ENCODE measurements around the gene RNFT2.

RNFT2 gene

DNA sequence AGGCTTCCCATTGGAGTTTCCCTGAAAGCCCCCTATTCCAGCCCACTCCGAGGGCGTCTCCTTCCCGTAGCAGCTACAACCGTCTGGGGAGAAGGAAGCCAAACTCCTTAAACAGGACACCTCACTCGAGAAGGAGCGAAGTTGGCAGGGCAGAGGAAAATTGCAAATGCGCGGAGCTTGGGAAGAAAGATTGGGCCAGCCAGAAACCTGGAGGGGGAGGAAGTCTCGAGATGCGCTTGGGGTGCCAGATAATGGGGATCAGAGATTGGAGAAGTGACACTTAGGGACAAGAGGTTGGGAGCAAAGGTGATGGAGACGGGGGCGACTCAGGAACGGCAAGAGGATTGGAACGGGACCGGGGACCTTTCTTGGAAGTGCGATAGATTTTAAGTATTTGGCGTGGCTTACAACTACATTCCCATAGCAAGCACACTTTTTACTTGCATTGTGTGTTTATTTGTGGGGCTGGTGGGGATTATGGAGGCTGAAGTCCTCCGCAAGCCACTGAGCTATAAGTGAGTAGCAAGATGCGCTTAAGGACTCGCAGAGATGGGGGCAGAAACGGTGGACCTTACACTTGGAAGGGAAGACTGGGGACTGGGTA lies 142.2 kb downstream of the RNFT2 start:
- DNase-seq = no peak

DNA sequence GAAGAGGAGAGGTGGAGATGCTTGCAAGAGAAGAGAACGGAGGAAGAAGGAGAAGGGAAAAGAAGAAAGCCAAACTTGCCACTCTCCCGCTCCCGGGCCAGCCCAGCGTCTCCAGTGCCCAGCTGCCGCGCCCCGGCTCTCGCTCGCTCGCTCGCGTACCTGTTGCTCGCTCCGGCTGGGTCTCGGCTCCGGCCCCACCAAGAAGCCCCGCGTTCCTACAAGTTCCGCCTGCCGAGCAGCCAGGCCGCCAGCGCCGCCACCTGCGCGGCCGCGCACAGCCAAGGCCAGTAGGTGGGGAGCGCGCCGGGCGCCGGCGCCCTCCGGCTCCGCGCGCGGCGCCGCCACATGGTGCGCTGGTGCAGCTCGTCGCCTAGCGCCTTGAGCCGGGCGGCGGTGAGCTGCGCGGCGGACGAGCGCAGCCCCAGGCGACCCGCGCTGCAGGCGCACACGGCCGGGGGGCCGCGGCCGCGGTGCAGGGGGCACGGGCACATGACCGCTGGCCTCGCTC lies 142.8 kb downstream of the RNFT2 start:
- no peak for DNase-seq

DNA sequence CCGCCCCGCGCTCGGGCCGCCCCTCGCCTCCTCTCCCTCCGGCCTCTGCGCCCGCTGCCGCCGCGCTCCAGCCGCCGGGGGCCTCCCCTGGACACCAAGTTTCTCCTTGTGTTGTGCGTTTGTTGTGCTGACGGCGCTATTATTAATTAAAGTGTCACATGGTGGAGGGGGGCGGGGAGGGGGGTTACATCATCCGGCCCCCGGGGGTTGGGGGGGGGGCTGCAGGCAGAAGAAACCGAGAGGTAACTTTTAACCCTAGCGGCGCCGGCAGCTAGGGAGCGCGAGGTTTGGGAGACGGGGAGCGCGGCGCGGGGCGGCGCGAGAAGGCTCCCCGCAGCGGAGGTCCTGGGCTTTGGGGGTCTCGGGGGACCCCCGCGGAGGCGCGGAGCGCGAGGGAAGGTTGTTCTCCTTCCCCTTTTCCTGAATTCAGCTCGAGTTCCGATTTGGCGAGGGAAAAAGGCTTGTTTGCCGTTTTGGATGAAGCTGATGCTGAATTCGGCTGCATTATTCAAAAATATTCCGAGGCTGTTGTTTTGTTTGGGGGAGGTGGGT lies 143.3 kb downstream of the RNFT2 start, which contains the start of gene HRK:
Gene HRK, minus strand, starts transcription at position 117 of the 552 bp plus-strand sequence. CDS start 134 bp downstream, outside the sequence.
- no peak for DNase-seq

DNA sequence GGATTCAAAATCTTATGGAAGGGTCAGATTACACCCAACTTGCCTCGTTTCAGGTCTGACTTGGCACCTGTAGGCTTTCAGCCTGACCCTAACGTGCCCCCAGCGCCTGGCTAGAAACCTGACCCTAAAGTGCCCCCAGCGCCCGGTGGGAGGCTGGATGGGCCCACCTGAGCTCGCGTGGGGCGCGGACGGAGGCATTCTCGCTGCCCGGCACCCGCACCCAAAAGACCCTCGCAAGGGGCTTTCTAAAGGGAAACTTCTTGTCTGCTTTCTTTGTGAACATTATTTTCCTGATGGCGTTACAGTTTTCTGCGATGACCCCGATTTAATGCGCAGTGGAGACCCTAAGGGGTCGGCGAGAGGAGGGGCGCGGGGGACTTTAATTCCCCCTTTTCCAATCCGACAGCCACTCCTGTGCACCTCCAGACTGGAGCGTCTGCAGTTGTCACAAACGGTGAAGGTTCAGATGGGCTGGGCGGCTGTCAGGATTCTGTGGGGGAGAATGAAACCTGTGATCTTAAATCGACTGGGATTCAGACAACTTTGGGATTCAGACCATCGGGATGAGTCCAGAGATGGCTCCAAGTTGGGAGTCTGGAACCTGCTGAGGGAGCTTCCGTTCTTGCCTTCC lies 143.9 kb downstream of the RNFT2 start:
- no peak for DNase-seq

DNA sequence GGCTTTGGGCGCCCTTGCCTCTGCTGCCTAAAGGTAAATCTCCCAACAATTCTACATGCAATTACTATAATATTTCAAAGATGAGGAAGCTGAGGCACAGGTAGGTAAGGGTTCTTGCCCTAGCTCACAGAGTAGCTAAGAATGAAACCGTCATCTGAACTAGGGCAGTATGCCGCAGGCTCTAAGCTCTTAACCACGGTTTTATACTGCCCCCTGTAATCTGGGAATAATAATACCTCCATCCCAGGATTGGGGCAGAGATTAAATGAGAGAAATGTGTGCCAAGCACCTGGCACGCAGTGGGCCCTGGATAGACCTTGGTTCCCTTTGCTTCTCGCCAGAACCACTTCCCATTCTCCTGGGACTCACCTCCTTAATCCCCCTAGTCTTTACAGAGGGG lies 144.6 kb downstream of the RNFT2 start:
- no peak for DNase-seq

DNA sequence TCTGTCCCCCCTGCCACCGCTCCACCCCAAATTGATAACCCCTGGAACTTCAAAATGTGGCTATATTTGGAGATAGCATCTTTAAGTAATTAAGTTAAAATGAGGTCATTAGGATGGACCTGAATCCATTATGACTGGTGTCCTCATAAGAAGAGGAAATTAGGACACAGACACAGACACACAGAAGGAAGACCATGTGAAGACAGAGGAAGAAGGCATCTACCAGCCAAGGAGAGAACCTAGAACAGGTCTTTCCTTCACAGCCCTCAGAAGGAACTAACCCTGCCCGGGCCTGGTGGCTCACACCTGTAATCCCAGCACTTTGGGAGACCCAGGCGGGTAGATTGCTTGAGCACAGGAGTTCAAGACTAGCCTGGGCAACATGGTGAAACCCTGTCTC lies 146.8 kb downstream of the RNFT2 start:
- no peak for DNase-seq

DNA sequence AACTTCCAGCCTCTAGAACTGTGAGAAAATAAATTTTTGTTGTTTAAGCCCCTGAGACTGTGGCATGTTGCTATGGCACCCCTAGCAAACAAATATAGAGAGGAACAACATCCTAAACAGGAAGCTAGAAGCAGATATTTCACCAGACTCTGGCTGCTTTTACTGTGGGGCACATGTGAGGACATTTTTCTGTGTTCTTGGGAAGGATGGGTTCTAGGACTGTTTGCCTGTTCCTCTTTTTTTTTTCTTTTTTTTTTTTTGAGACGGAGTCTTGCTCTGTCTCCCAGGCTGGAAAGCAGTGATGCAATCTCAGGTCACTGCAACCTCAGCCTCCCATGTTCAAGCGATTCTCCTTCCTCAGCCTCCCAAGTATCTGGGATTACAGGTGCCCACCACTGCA lies 147.4 kb downstream of the RNFT2 start:
- no peak for DNase-seq

DNA sequence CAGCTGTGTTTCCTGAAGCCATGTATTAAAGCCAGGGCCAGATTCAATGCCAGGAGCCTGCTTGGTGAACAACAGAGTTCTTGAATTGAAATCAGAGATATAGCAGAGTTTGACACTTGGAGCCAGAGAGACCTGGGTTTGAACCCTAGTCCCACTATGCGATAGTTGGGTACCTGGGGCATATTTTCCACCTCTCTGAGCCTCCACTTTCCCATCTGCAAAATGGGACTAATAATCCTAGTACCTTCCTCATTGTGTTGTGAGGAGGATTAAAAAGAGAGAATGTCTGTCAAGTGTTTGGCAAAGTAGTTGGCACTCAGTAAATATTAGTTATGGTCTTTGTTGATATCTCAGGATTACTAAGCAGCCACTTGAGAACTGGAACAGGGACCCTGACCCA lies 149.1 kb downstream of the RNFT2 start:
- no peak for DNase-seq

DNA sequence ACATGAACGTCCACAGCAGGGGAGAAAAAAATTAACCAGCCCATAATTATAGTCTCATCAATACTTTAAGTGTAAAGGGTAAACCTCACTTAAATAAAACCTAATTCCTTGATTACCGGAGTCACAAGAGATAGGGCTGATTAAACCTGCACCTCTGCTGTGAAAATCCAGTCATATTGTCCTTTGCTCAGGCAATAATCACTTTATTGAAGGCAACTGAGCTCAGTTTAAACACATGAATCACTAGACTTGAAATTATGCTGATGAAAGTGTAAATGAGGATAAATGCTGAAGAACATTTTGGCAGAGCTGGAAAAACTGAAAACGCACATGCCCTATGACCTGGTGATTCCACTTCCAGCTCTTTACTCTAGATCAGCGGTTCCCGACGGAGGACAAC lies 149.8 kb downstream of the RNFT2 start:
- DNase-seq = no peak

DNA sequence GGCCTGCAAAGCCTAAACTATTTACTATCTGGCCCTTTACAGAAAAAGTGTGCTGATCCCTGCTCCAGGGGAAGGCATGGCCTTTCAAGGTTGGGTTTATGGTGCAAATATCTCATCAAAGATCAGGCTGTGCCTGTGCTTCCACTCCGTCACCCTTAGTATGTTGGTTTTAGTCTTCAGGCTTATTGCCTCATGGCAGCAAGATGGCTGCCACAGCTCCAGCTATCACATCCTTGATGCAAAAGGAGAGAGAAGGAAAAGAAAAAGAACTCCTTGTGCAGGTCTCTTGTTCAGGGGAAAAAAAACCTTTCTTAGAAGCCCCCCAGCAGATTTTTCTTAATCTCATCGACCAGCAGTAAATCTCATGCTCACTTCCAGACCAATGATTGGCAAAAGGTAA lies 152.2 kb downstream of the RNFT2 start:
- no peak for DNase-seq

DNA sequence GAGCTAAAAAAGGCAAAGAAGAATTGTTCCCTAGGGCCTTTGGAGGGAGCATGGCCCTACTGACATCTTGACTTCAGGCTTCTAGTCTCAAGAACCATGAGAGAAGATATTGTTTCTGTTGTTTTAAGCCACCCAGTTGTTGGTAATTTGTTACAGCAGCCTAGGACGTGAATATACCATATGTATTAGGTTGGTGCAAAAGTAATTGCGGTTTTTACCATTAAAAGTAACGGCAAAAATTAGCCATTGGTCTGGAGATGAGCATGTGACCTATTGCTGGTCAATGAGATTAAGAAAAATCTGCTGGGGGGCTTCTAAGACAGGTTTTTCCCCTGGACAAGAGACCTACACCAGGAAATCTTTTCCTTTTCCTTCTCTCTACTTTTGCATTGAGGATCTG lies 152.9 kb downstream of the RNFT2 start:
- no peak for DNase-seq

DNA sequence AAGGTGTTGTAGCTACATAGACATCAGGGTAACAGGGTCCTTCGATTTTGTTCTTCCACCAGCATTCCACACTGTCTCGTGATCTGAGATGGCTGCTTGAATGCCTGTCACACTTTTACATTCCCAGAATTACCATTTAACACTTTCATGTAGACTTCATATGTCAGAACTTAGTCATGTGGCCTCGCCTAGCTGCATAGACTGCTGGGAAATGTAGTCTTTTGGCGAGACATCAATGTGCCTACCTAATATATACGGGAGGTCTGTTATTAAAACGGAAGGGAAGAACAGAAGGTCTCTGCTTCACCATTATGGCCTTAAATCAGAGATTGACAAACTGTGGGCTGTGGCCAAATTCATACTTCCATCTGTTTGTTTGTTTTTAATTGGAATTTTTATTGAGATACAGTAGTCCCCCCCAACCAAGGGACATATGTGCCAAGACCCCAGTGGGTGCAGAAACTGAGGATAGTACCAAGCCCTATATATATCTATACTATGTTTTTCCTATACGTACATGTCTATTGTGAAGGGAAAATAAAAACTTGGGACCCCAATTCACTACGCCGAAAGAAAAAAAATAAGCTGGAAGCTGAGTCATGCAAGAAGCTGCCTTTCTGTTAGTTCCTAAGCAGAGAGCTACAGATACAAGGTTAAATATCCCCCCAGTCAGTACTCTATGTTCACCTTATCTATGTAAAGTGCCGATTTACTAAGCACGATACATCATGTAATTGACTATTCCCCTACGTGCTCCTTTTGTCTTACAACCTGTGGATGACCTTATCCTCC lies 154.4 kb downstream of the RNFT2 start:
- DNase-seq = no peak

DNA sequence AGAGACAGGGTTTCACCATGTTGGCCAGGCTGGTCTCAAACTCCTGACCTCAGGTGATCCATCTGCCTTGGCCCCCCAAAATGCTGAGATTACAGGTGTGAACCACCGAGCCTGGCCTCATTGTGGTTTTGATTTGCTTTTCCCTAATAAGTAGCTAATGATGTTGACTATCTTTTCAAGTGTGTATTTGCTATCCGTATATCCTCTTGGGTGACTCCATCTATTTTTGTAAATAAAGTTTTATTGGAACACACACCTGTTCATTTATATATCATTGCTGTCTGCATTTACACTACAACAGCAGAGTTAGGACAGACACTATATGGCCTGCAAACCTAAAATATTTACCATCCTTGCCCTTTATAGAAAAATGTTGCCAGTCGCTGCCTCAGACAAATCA lies 156.8 kb downstream of the RNFT2 start:
- DNase-seq = no peak

DNA sequence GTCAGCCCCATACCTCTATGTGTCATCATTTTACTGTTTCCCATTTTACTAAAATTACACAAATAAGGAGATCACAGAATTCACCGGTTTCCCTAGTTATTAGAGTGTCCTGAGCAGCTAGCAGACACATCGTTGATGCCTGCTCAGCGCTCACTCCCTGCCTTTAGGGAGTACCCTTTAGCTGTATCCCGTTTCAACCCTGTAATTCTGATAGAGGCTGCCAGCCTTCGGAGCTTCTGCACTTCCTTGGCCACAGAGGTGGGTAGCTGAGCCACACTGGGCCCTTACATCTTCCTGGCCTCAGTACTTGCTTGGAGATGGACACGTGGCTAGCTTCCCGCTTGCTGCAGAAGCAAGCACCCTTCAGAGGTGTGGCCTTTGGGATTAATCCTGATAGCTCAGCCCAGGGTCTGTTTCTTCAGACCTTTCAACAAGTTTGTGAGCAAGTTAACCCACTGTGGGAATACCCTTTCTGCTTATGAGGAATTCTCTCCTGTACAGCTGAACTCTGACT lies 158.4 kb downstream of the RNFT2 start:
- no peak for DNase-seq

DNA sequence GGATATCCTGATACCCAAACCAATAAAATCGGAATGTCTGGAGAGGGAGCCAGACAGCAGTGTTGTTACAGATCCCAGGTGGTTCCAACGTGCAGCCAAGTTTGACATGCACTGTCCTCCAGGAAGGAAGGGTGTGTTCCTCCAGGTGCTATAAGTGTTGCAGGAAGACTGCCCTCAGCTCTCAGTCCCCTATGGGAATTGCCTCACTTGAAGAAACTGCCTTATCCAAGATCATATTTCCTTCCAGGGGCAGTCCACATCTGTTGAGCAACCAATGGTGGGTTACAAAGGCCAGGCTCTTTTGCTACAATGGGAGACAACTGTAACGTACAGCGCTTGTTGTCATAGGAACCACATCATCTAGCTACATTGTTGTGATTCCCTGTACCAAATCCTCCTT lies 159.4 kb downstream of the RNFT2 start:
- DNase-seq = no peak

DNA sequence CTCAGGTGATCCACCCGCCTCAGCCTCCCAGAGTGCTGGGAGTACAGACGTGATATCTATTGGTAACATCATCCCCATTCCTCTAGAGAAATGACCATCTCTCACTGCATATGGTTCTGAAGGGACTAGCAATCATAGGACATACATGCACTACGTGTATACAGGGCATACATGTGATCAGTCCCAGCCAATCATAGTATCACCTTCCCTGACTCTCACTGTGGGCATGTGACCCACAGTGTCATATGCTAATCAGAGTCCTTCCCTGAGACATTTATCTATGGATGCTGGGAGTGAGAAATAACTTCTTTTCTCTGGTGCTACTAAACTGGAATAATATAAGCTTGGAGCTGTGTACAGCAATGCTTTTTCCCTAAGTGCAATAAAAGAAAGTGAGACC lies 160.6 kb downstream of the RNFT2 start:
- DNase-seq = no peak

DNA sequence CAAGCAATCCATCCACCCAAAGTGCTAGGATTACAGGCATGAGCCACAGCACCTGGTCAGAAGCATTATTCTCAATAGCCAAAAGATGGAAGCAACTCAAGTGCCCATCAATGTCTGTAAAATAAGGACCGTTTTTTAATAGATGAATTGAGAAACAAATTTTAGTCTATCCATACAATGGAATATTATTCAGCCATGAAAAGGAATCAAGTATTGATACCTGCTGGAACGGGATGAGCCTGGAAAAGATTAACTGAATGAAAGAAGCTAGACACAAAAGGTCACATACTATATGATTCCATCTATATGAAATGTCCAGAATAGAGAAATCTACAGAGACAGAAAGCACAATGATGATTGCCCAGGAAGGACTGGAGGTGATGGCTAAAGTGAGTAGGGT lies 163.5 kb downstream of the RNFT2 start:
- no peak for DNase-seq
